ENCODE measurements around the gene SPINT1.

- TF ChIP-seq GATA3 (IDR thresholded peaks at IDR 0.05; ENCODE audit: low read depth, low read length) = no peak
- TF ChIP-seq GATA2 (IDR thresholded peaks at IDR 0.05; ENCODE audit: low read depth, low read length) = no peak
Observed at GRCh38 chr15:40815042-40815698, 28.7 kb upstream of the SPINT1 start.
